Activated T-cell treated with anti-CD3 and anti-CD28 coated beads for 24 hours (primary cell): ENCODE results near the gene TCAP.
"Not testable (repeated sequence)": the region's sequence is repeated elsewhere in the genome, so short reads cannot be mapped to it uniquely, and the experiment has no call there.

ENCODE experiments used
- DNase-seq: peaks from one replicate; pipeline ENCODE4 v3.0.0-alpha.2; 2020; ENCODE audit warnings: low read depth

The TCAP gene

DNA sequence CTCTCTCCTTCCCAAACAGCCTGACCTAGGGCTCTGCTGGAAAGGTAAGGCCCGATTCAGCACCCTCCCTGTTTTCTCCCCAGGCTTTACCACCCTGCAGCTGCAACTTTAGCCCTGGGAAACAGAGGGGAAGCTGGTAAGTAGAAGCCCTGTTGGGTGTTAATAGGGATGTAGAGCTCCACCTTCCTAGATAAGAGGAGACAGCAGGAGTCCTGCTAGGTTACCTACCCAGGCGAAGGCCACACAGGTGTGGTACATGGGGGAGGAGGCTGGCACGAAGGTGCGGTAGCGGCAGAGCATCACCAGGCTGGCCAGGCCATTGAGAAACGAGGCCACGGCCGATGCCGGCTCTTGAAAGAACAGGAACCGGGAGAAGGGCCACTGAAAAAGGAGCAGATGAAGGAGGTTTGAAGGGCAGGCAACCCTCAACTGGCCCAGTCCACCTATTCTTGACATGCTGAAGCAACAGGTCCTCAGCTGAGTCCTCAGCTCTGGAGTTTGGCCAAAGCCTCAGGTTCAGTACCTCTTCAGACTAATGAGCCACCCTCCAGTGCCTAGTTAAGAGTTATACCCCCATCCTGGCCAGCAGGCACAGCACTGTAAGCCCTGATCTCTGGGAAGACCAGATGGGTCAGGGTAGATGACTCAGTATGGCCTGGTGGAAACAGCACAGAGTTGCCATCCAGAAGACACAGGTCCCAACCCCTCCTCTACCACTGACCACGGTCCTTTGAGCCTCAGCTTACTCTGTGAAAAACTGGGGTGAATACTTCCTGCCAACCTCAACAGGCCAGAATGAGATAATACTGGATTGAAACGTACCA is 19.4 kb downstream of the TCAP start:
- DNase-seq = no peak

DNA sequence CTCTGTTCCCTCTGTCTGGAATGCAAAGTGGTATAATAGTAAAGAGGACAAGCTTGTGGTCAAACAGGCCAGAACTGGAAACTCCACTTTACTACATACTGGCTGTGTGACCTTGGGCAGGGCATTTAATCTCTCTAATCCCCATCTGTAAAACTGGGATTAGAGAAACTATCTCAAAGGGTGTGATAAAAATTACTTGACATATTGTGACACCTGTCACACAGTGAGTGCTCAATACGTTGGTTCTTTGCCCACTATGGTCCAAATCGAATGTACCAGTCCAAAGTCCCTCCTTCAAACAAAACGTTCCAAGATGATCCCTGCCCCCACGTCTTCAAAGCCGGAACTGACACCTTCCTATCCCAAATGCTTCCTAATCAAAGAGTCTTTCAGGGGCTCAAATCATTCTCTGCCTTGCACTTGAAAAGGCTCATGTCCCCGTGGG is 22.0 kb downstream of the TCAP start:
- no peak for DNase-seq

DNA sequence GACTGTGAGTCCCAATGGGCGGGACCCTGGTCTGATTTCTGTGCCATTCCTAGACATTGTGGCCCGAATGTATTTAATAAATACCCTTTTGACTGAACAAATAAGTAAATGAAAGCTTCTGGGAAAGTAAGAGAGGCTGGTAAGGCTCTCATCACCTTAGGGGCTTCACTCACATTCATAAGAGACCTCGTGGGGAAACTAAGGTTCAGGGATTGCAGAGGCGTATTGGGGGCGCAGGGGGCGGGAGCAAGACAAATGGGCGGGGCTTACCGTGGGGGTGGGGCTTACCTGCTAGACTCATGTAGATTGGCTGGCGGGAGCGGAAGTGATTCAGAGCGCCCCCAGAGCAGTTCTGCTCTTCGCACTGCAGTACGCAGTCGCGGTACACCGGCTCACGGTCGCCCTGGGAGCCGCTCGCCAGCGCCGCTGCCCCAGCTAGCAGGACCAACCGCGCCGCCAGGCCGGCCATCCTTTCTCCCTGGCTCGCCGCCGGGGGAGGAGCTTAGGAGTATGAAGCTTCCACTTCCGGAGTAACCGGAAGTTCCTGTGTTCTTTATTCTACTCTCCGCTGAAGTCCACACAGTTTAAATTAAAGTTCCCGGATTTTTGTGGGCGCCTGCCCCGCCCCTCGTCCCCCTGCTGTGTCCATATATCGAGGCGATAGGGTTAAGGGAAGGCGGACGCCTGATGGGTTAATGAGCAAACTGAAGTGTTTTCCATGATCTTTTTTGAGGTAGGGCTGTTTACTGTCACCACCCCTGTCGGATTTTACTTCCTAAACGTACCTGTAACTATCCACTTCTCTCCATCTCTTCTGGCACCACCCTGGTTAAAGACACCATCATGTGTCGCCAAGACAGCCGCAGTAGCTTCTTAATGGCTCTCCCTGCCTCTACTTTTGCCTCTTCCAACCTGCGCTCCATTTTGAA is 22.7 kb downstream of the TCAP start, which contains the start of gene PGAP3:
Gene PGAP3, minus strand, starts transcription at position 512 of the 929 bp plus-strand sequence. Its CDS starts 43 bp downstream, at position 469.
- DNase-seq = peak; percentile 77

DNA sequence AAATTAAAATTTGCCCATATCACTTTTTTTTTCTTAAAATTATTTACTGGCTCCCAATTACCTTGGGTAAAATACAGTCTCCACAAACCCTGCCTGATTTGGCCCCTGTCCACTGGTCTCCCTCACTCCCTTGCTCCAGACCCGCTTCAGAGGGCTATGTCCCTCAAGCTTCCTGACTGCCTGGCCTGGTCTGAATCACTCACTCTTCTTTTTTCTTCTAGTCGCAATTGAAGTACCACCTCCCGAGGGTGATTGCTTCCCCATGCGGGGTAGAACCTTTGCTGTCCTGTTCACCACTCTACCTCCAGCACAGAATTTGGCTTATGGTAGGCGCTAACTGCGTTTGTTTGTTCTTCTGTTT is 23.3 kb downstream of the TCAP start:
- DNase-seq = no peak

DNA sequence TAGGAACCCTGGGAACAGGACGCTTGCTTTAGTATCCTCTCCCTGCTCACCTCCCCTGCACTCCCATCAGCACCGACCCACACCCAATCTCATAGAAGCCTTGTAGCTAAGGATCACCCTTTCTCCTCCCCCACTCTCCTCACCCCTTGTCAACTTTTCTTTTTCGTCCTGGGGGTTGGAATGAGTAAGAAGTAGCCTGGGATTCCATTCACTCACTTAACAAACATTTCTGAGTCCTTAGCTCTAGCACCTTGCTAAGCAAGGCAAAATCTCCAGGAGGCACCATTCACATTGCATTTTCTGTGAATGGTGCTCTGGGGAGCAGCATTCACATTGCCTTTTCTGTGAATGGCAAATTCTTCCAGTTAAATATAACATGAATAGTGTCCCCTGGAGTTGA is 23.8 kb downstream of the TCAP start:
- no peak for DNase-seq

DNA sequence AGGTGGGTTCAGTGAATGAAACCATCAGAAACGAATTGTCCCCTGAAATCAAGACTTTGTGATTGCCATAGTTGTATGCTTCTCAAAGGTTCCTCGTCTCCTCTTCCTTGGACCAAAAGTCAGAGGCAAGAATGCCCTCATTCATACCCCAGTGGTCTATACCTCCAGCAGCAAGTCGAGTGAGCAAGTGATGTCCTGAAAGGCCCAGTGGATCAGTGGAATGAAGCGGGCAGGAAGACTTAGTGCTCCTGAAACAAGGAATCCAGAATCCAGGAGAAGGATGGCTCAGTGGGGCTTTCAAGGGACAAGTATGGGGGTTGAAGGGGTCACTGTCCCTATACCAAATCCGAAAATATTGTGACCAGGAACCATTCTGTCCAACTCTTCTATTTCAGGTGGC is 29.4 kb downstream of the TCAP start:
- no peak for DNase-seq

DNA sequence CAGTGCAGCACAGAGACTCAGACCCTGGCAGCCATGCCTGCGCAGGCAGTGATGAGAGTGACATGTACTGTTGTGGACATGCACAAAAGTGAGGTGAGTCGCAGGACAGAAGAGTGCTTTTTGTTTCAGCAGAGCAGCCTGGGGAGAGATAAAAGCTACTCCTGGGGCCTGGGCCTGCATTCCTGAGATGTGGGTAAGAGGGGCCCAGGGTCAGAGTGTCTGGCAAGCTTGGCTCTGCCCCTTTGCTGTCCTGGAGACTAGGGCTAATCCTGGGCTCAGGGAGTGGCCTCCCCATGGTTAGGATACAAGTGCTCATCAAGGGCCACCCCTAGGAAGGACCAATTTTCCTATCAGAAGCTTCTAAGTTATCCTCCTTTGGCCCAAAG is 29.9 kb downstream of the TCAP start:
- no peak for DNase-seq

DNA sequence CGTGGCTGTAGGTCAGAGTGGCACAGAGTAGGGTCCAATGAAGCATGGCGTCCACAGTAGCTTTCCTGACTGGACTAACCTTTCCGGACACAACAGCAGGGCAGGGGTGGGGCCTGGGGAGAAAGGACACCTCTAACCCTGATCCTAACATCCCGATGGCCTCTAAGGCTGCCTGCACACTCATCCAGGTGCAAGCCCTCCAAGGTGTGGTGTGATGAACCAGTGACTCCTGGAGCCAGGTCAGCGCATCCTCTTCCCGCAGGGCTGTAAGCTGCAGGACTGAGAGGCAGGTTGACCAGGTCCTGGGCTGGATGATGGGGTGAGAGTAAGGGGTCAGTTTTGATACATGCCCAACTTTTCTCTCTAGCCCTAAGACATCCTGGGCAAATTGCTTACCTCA is 31.6 kb downstream of the TCAP start:
- DNase-seq = no peak

DNA sequence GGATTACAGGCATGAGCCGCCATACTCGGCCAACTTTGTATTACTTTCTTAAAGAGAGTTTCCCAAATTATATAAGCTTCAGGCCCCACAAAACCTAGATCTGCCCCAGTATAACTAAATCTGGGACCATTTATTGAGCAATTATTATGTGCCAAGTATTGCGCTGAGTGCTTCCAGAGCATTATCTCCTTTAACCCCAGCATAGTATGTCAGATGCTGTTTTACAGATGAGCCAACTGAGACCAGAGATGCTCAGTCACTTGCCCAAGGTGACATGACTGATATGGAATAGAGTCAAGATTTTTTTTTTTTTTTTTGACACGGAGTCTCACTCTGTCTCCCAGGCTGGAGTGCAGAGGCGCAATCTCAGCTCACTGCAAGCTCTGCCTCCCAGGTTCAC is 32.8 kb downstream of the TCAP start:
- no peak for DNase-seq

DNA sequence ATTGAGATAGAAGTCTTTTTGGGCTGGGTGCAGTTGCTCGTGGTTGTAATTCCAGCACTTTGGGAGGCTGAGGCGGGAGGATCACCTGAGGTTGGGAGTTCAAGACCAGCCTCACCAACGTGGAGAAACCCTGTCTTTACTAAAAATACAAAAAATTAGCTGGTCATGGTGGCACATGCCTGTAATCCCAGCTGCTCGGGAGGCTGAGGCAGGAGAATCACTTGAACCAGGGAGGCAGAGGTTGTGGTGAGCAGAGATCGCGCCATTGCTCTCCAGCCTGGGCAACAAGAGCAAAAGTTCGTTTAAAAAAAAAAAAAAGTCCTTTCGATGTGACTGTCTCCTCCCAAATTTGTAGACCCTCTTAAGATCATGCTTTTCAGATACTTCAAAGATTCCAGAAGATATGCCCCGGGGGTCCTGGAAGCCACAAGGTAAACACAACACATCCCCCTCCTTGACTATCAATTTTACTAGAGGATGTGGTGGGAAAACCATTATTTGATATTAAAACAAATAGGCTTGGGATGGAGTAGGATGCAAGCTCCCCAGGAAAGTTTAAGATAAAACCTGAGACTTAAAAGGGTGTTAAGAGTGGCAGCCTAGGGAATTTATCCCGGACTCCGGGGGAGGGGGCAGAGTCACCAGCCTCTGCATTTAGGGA is 34.1 kb downstream of the TCAP start:
- DNase-seq = not testable (repeated sequence)

DNA sequence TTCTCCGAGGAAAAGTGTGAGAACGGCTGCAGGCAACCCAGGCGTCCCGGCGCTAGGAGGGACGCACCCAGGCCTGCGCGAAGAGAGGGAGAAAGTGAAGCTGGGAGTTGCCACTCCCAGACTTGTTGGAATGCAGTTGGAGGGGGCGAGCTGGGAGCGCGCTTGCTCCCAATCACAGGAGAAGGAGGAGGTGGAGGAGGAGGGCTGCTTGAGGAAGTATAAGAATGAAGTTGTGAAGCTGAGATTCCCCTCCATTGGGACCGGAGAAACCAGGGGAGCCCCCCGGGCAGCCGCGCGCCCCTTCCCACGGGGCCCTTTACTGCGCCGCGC is 34.6 kb downstream of the TCAP start, which contains the start of gene ERBB2:
Gene ERBB2, plus strand, starts transcription at position 247 of the 330 bp plus-strand sequence. CDS start 175 bp downstream, outside the sequence.
- DNase-seq = no peak

DNA sequence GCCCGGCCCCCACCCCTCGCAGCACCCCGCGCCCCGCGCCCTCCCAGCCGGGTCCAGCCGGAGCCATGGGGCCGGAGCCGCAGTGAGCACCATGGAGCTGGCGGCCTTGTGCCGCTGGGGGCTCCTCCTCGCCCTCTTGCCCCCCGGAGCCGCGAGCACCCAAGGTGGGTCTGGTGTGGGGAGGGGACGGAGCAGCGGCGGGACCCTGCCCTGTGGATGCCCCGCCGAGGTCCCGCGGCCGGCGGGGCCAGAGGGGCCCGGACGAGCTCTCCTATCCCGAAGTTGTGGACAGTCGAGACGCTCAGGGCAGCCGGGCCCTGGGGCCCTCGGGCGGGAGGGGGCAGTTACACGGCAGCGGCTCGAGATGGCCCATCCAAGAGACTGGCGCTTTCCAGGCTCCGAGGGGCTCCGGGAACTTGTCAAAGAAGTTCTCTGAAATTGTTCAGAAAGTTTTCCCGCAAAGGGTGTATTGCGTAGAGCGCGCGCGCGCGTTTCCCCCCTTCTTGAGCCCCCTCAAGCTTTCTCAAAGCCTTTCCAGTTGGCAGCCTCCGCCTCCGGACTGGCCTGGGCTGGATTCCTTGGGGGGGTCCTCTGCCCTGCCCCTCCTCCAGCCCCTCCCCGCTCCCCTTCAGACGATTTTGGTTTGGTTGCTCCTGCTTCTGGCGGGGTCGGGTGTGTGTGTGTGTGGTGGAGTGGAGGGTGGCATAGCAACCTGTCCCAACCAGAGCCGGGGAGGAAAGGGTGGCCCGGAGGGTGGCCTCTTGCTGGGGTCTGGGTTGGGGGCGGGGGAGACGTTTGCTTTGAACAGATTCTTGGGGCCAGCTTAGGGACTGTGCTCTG is 35.2 kb downstream of the TCAP start:
- no peak for DNase-seq

DNA sequence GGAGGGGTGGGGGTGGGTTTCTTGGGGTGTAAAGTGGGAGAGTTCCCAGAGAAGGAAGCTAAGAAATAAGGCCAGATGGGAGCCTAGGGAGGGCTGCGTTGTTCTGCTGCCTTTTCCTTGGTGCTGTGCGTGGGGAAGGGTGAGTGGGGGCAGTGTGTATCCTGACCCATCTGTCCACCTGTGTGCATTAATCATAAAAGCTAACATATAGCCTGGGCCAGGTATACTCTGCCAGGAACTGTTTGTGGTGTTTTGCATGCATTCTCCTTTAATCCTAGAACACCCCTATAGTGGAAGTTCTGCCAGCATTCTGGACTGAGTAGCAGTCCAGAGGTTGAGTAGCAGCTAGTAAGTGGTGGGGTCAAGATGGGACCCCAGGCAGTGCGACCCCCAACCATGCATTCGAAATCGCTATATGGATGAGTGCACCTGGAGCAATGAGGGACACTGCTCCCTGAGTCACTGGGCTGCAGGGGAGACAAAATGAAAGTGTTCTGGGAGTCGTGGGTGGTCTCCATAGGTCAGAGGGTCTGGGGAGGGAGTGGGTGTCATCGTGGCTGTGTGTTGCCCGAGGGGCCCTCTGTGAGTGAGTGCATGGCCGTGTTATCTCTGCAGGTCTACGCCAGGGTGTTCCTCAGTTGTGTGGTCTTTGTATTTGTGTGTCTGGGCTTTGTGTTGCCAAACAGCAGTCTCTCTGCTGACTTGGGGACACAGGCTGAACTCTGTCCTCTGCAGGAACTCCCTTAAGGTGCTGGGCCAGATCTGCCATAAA is 36.0 kb downstream of the TCAP start:
- DNase-seq = no peak

DNA sequence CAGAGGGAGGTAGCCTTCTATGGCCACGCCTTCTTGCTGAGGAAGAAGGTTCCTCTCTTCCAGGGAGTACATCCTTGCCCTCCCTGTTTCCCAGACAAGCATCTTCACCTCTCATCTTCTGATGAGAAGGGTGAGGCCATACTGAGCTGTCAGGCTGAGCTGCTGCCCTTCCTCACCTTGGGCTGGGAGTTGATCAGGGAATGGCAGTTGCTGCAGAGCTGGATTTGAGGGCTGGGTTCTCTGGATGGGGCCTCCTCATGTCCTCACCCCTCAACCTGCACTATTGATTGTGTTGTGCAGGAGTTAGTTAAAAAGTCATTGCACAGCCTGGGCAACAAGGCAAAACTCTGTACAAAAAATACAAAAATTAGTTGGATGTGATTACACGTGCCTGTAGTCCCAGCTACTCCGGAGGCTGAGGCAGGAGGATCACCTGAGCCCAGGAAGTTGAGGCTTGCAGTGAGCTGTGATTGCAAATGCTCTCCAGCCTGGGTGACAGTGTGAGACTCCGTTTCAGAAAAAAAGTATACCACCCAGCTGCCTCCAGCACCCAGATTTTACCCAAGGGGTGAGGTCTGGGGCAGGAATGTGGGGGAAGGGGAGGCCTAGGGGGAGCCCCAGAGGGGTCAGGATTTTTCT is 36.8 kb downstream of the TCAP start:
- no peak for DNase-seq

DNA sequence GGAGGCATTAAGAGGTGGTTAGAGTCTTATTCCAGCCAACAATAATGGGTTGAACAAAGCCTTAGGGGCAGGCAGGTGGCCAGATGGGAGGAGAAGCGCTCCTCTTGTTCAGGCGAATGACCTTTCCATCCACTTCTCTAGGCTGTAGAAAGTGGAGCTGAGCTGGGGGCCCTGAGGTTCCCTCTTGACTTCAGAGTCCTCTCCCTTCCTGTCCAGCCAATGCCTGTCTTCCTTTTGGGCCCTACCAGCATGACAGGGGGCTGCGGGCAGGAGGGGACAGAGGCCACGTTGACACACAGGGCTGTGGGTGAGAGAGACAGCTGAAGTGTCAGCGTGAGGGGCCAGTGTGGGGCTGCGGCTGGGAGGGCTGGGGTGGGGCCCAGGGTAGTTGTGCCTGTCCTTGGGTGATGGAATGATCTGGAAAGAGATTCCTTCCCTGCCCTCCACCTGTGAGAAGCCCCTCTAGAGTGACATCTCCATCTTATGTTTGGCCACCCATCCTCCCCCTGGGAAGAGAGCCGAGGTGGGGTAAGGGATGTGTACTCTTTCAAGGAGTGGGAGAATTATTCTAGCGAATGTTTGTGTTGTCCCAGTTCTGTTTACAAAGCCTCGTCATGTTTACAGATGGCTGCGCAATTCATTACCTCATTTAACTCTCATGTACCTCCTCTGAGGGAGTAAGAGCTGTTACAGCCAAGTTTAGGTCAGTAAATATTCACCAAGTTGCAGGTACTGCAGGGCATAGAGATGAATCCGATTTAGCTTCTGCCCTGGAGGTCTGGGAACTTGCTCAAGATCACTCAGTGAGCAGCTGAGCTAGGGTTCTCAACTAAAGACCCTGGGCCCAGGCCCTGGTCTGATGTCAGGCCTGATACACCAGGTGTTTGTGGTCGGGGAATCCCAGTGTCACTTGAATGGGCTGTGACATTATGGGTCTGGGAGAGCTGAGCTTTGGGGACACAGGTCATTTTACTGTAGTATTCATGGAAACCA is 38.0 kb downstream of the TCAP start:
- no peak for DNase-seq

DNA sequence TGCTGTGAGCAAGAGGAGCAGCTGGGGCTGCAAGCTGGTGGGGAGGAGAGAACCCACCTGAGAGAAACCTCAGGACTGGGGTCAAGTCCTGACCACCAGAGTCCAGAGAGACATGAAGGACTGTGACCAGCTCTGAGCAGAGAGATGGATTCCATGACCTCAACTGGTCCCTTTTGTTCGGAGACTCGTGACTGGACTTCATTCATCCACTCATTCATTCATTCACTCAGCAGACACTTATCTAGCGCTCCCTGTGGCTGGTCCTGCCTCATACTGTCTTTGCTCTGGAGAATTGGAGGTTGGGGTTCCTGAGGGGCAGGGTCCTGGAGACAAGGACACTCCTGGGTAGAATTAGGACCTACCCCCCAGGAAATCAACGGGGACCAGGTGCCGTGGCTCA is 38.8 kb downstream of the TCAP start:
- no peak for DNase-seq

DNA sequence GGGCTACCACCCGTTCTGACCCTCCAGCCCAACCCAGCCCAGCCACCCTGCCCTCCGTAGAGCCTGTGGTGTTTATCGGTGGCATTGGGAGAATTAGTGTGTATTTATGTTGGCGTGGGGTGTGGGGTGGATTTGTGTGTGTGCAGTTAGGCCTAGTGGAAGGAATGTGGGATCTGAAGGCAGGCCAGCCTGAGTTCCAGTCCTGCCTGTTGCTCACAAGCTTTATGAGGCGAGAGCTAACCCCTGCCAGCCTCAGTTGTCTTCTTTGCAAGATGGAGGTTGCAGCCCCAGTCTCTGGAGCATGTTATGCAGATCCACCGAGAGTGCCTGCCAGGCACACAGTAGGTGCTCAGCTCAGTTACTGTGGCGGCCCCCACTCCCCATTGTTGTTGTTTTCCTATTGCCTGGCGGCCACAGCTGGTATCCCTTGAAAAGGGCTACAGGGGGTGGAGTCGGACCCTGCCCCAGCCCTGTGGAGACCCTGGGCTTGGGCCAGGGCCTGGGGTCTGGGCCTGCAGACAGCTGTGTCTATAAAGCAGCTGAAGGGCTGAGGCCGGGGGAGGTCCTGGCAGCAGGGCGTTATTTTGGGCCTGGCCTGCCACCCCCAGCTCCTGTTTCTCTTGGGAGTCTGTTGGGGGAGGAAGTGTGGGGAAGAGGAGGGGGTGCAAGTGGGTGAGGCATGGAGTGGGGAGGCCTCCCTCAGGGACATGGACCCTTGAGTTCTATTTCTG is 39.8 kb downstream of the TCAP start:
- DNase-seq = no peak

DNA sequence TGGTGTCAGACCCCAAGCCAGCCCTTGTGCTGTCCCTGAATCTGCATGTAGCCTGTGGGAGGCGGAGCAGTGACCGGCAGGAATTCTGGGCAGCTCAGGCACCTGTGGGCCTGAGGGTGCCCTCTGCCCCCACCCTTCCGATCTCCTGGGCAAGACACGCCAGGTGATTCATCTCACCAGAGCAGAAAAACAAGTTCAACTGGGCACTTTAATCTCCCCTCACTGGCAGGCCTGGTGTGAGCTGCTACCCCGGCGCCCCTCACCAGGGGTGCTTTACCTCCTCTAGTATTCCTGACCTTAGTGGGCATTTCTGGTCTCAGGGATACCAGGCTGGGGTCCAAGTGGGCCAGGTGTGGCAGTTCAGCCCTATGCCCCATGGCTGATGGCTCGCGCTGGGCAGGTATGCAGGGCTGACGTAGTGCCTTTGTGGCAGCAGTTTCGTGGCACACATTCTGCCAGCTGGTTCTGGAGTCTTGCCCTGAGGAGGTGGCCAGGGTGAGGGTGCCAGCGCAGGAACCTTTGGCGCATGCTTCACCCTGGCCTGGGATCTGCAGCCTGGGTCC is 40.7 kb downstream of the TCAP start:
- no peak for DNase-seq
